ENCODE measurements around the gene SLC39A6.

Gene SLC39A6

GRCh38 chr18:36107477-36107876, 21.7 kb downstream of the SLC39A6 start:
- TF ChIP-seq ESRRG (CRISPR knock-in tag; IDR thresholded peaks at IDR 0.05) (no peak), TCF4 (CRISPR knock-in tag; IDR thresholded peaks at IDR 0.05; ENCODE audit: borderline replicate concordance) (no peak), RARB (CRISPR knock-in tag; IDR thresholded peaks at IDR 0.05) (no peak), CREB5 (CRISPR knock-in tag; IDR thresholded peaks at IDR 0.05; ENCODE audit: low read depth) (no peak), CSDC2 (CRISPR knock-in tag; IDR thresholded peaks at IDR 0.05) (no peak), ZNF8 (CRISPR knock-in tag; IDR thresholded peaks at IDR 0.05) (no peak), ARNTL (CRISPR knock-in tag; IDR thresholded peaks at IDR 0.05; ENCODE audit: borderline replicate concordance, low read depth) (no peak), POU6F1 (CRISPR knock-in tag; IDR thresholded peaks at IDR 0.05; ENCODE audit: borderline replicate concordance, low read depth) (no peak)
- ATAC-seq: no peak

GRCh38 chr18:36104749-36105148, 24.4 kb downstream of the SLC39A6 start:
- TF ChIP-seq SNAI2 (CRISPR knock-in tag; IDR thresholded peaks at IDR 0.05): no peak
- no peak for TF ChIP-seq ZFP30 (CRISPR knock-in tag; IDR thresholded peaks at IDR 0.05)
- no peak for TF ChIP-seq ZNF565 (CRISPR knock-in tag; conservative IDR thresholded peaks at IDR 0.05; ENCODE audit: low read depth)
- no peak for TF ChIP-seq TSHZ2 (CRISPR knock-in tag; IDR thresholded peaks at IDR 0.05)
- no peak for TF ChIP-seq GLIS3 (CRISPR knock-in tag; IDR thresholded peaks at IDR 0.05)
- no peak for TF ChIP-seq POU6F1 (CRISPR knock-in tag; IDR thresholded peaks at IDR 0.05; ENCODE audit: borderline replicate concordance, low read depth)
- TF ChIP-seq CSRNP3 (CRISPR knock-in tag; IDR thresholded peaks at IDR 0.05): no peak
- no peak for ATAC-seq

GRCh38 chr18:36101943-36102342, 27.2 kb downstream of the SLC39A6 start:
- ATAC-seq: no peak
- TF ChIP-seq TSHZ2 (CRISPR knock-in tag; IDR thresholded peaks at IDR 0.05) (no peak), OSR1 (CRISPR knock-in tag; IDR thresholded peaks at IDR 0.05) (no peak), BACH2 (CRISPR knock-in tag; IDR thresholded peaks at IDR 0.05; ENCODE audit: borderline replicate concordance) (no peak), ZFP3 (CRISPR knock-in tag; IDR thresholded peaks at IDR 0.05) (no peak), RARB (CRISPR knock-in tag; IDR thresholded peaks at IDR 0.05) (no peak), ZNF565 (CRISPR knock-in tag; conservative IDR thresholded peaks at IDR 0.05; ENCODE audit: low read depth) (no peak), ESRRG (CRISPR knock-in tag; IDR thresholded peaks at IDR 0.05) (no peak), SNAI2 (CRISPR knock-in tag; IDR thresholded peaks at IDR 0.05) (no peak), CREB5 (CRISPR knock-in tag; IDR thresholded peaks at IDR 0.05; ENCODE audit: low read depth) (no peak), TCF4 (CRISPR knock-in tag; IDR thresholded peaks at IDR 0.05; ENCODE audit: borderline replicate concordance) (no peak), PPARA (CRISPR knock-in tag; IDR thresholded peaks at IDR 0.05; ENCODE audit: borderline replicate concordance) (no peak), ZNF70 (CRISPR knock-in tag; IDR thresholded peaks at IDR 0.05) (no peak), POU6F1 (CRISPR knock-in tag; IDR thresholded peaks at IDR 0.05; ENCODE audit: borderline replicate concordance, low read depth) (no peak), ZFP30 (CRISPR knock-in tag; IDR thresholded peaks at IDR 0.05) (no peak), ISL1 (CRISPR knock-in tag; IDR thresholded peaks at IDR 0.05) (no peak)
